Spleen (tissue), 11 donors: Measurements from ENCODE around the gene SLC25A45. TPM values are rescaled to one million over a fixed set of nuclear protein-coding genes. Genes with fewer than 3 reads are reported as not detected.

Experiments used
- DNase-seq: peaks from one replicate; pipeline ENCODE4 v3.0.0-alpha.2; 2020
- H3K27ac ChIP-seq, 8 donors: fragments of 200-600 bp; sonication (generic) in 7 of 8; 1 replicate in 4 of 8; 2 replicates in 4 of 8; pipeline versions ENCODE4 v1.5.0 to v1.8.0; 2016 to 2021; ENCODE audit warnings: inconsistent platforms in 4 of 8, mild to moderate bottlenecking in 4 of 8, moderate library complexity in 1 of 8
- H3K27me3 ChIP-seq, 7 donors: fragments of 200-600 bp; sonication (generic) in 6 of 7; replicated peaks in 1 of 7; 1 replicate in 4 of 7; 2 replicates in 3 of 7; pipeline versions ENCODE4 v1.5.0 to v1.8.0; 2016 to 2021; ENCODE audit warnings: inconsistent platforms in 3 of 7, mild to moderate bottlenecking in 1 of 7
- H3K36me3 ChIP-seq, 6 donors: fragments of 200-600 bp; sonication (generic) in 5 of 6; 1 replicate in 4 of 6; 2 replicates in 2 of 6; pipeline versions ENCODE4 v1.5.0 to v1.8.0; 2016 to 2021; ENCODE audit warnings: inconsistent platforms in 2 of 6
- H3K4me1 ChIP-seq, 6 donors: fragments of 200-600 bp; sonication (generic) in 5 of 6; 1 replicate in 3 of 6; 2 replicates in 3 of 6; pipeline versions ENCODE4 v1.5.0 to v1.8.0; 2016 to 2021; ENCODE audit warnings: inconsistent platforms in 3 of 6
- H3K4me3 ChIP-seq, 8 donors: fragments of 200-600 bp; sonication (generic) in 7 of 8; 1 replicate in 4 of 8; 2 replicates in 4 of 8; pipeline versions ENCODE4 v1.5.0 to v1.8.0; 2016 to 2021; ENCODE audit warnings: inconsistent platforms in 4 of 8, mild to moderate bottlenecking in 4 of 8, moderate library complexity in 2 of 8
- H3K9me3 ChIP-seq, 8 donors: fragments of 200-600 bp; sonication (generic) in 7 of 8; 1 replicate in 4 of 8; 2 replicates in 4 of 8; pipeline versions ENCODE4 v1.5.0 to v1.8.0; 2016 to 2021; ENCODE audit warnings: inconsistent platforms in 4 of 8
- CTCF ChIP-seq, 11 experiments: fragments of 200-600 bp in 7 of 11; fragments of 450-650 bp in 4 of 11; sonication (generic) in 4 of 11; IDR thresholded peaks in 8 of 11; conservative IDR thresholded peaks in 3 of 11; 1 replicate in 7 of 11; 2 replicates in 4 of 11; pipeline versions ENCODE4 v1.4.0 to v1.8.0; 2016 to 2021; ENCODE audit warnings: antibody characterized with exemption in 11 of 11, inconsistent platforms in 4 of 11, mild to moderate bottlenecking in 1 of 11
- POLR2A ChIP-seq, 3 donors: fragments of 450-650 bp; IDR thresholded peaks; one replicate each; pipeline ENCODE4 v1.5.1; 2017; ENCODE audit warnings: antibody characterized with exemption in 3 of 3, mild to moderate bottlenecking in 1 of 3
- POLR2AphosphoS5 ChIP-seq, 3 donors: sonication (generic); formaldehyde crosslinking; IDR thresholded peaks; one replicate each; pipeline ENCODE4 v1.5.1; 2017; ENCODE audit warnings: antibody characterized with exemption in 3 of 3
- WGBS, 5 donors: extraction: QIAGEN DNeasy Blood & Tissue Kit in 3 of 5; methylation state at CpG; one replicate each; pipeline versions ENCODE4 v1.1.5 to v1.1.7; 2013 to 2018; 5-methylcytosine and 5-hydroxymethylcytosine counted together
- intact Hi-C: fragments of 100-400 bp; cut with DNase I; formaldehyde crosslinking; loops from one replicate; pipeline ENCODE4 v1.15.0; 2023; ENCODE audit warnings: low total_unique reads
- polyA plus RNA-seq, 3 donors: library from polyadenylated mRNA; stranded (reverse); fragments of 200-250 nt; gene quantifications; one replicate each; pipeline ENCODE4 v1.2.1, GENCODE V29; 2013
- total RNA-seq, 7 donors: library from RNA; depleted of rRNA in 3 of 7; stranded (reverse); fragments of >200 nt in 3 of 7; fragmentation: NEBNext Ultra II Directional in 4 of 7; extraction: Animal tissue kit (Norgen Biotek cat#: 25700) in 4 of 7; gene quantifications; one replicate each; pipeline versions ENCODE4 v1.1.0 to v1.2.1, GENCODE V29; 2016 to 2021
- donor health status: healthy with polysubstance abuse.
- donor health status: DM: no; HTN: no; CAD: no; lungs with moderate emphysema.
- donor health status: DM: no; HTN: no; CAD: no.
- donor health status: Bipolar disorder and iron deficiency.
- donor health status: healthy.
- donor health status: DM: no; HTN: no; CAD: no.
- donor health status: DM: yes; HTN: yes; CAD: no.

The SLC25A45 gene
- total and polyA plus RNA-seq, 10 donors: 11.6 to 33.4 (median 24.9) TPM

- Histone ChIP-seq H3K9me3 (no peaks in the 10 kb centered on the region), H3K4me3 (peak overlapping the region; percentile 66 to 96 (median 83)), H3K4me1 (peaks cover 40 to 65% (median 57%) of the 10 kb centered on the region in 6 donors), H3K36me3 (peaks cover 0 to 53% (median 4%) of the 10 kb centered on the region in 6 donors), H3K27ac (peak overlapping the region; percentile 92 to 100 (median 98)), H3K27me3 (no peaks in the 10 kb centered on the region)
- TF ChIP-seq POLR2AphosphoS5 (IDR thresholded peaks at IDR 0.05): peak in 1 of 3 donors; percentile 99
- peak; percentile 74 to 89 (median 87) for TF ChIP-seq POLR2A (IDR thresholded peaks at IDR 0.05)
- TF ChIP-seq CTCF (IDR thresholded peaks at IDR 0.05 in 8 of 11, conservative IDR thresholded peaks at IDR 0.05 in 3 of 11): peak in 9 of 11 experiments; percentile 36 to 88 (median 64)
- 0 to 1% (median 0%) methylated on average over 9 of the region's 9 CpGs for WGBS, 5 donors
- peak; percentile 85 for DNase-seq
- intact Hi-C loops: no loop called here
These were observed 42.9 kb upstream of the SLC25A45 start for GRCh38 chr11:65425105-65425970.

- intact Hi-C loops: no loop called here
- Histone ChIP-seq H3K9me3 (no peaks in the 10 kb centered on the region), H3K4me3 (peak overlapping the region; percentile 66 to 96 (median 83)), H3K27ac (peak overlapping the region; percentile 92 to 100 (median 98)), H3K27me3 (no peaks in the 10 kb centered on the region), H3K36me3 (peaks cover 0 to 48% (median 4%) of the 10 kb centered on the region in 6 donors), H3K4me1 (peaks cover 37 to 65% (median 57%) of the 10 kb centered on the region in 6 donors)
- DNase-seq: peak; percentile 87
- WGBS, 5 donors: 1 to 2% (median 1%) methylated on average over 18 of the region's 18 CpGs
- TF ChIP-seq CTCF (IDR thresholded peaks at IDR 0.05 in 8 of 11, conservative IDR thresholded peaks at IDR 0.05 in 3 of 11) (no peak), POLR2A (IDR thresholded peaks at IDR 0.05) (peak in 1 of 3 donors; percentile 23), POLR2AphosphoS5 (IDR thresholded peaks at IDR 0.05) (peak; percentile 37 to 81 (median 70))
These were observed 42.0 kb upstream of the SLC25A45 start for GRCh38 chr11:65424205-65425104.

GRCh38 chr11:65423516-65424204, 41.2 kb upstream of the SLC25A45 start:
- peaks cover 0 to 48% (median 4%) of the 10 kb centered on the region in 6 donors for H3K36me3 ChIP-seq
- TF ChIP-seq POLR2AphosphoS5 (IDR thresholded peaks at IDR 0.05) (peak in 2 of 3 donors; percentile 75 to 79), CTCF (IDR thresholded peaks at IDR 0.05 in 8 of 11, conservative IDR thresholded peaks at IDR 0.05 in 3 of 11) (no peak), POLR2A (IDR thresholded peaks at IDR 0.05) (peak in 1 of 3 donors; percentile 5)
- H3K4me3 ChIP-seq: peak overlapping the region; percentile 66 to 96 (median 83)
- peaks cover 36 to 65% (median 57%) of the 10 kb centered on the region in 6 donors for H3K4me1 ChIP-seq
- WGBS, 5 donors: 0 to 14% (median 1%) methylated on average over 18 to 19 of the region's 19 CpGs
- intact Hi-C loops: no loop called here
- peak; percentile 84 for DNase-seq
- H3K27ac ChIP-seq: peak overlapping the region; percentile 92 to 100 (median 98)
- H3K9me3 ChIP-seq: no peaks in the 10 kb centered on the region
- H3K27me3 ChIP-seq: no peaks in the 10 kb centered on the region
